ENCODE data around the gene GEMIN7.

- TF ChIP-seq CTCF (conservative IDR thresholded peaks at IDR 0.05; ENCODE audit: low read depth, low read length) = no peak
- no peak for TF ChIP-seq EZH2 (IDR thresholded peaks at IDR 0.05; ENCODE audit: borderline replicate concordance, low read depth, low read length, poor library complexity, severe bottlenecking)
These were observed 38.1 kb downstream of the GEMIN7 start for GRCh38 chr19:45117167-45117594.

Measured in A673 (cell line).